Stimulated activated CD4-positive, alpha-beta T cell treated with anti-CD3 and anti-CD28 coated beads, Interleukin-15, amount 100 ng/mL, for 48 hours (primary cell): ENCODE measurements around the gene GNPTG.
"Not testable (repeated sequence)": the region's sequence is repeated elsewhere in the genome, so short reads cannot be mapped to it uniquely, and the experiment has no call there.

Source experiments
- DNase-seq, 2 donors: peaks; one replicate each; pipeline ENCODE4 v3.0.0-alpha.2; 2020; ENCODE audit warnings: low read depth in 2 of 2

GNPTG gene

DNA sequence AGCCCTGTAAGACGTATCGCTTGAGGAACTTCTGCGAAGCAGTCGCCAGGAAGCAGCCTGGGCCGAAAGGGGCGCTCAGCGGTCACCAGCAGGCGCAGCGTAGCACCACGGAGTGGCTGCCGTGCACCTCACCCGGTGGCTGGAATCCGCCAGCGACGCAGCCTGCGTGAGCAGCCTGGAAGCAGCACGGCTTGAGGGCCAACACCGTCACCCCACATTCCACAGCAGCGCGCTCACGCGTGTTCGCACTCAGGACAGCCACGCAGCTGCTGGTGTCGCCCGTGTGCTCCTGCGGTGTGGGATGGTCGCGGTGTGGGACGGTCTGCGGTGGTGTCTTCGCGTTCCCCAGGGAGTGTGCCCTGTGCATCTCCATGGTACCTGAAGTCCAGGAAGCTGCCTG is 32.7 kb upstream of the GNPTG start:
- no peak for DNase-seq

DNA sequence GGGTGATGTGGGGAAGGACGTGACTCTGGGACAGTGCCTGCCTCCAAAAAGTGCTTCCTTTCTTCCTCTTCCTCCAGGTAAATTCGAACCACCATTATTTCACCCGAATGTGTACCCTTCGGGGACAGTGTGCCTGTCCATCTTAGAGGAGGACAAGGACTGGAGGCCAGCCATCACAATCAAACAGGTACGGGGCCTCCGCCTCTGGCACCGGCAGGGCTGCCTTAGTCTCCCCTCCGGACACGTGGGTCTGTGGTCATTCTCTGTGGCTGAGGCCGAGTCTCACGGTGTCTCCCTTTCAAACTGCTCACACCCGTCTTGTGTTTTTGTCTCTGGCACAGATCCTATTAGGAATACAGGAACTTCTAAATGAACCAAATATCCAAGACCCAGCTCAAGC is 31.6 kb upstream of the GNPTG start:
- DNase-seq = no peak

DNA sequence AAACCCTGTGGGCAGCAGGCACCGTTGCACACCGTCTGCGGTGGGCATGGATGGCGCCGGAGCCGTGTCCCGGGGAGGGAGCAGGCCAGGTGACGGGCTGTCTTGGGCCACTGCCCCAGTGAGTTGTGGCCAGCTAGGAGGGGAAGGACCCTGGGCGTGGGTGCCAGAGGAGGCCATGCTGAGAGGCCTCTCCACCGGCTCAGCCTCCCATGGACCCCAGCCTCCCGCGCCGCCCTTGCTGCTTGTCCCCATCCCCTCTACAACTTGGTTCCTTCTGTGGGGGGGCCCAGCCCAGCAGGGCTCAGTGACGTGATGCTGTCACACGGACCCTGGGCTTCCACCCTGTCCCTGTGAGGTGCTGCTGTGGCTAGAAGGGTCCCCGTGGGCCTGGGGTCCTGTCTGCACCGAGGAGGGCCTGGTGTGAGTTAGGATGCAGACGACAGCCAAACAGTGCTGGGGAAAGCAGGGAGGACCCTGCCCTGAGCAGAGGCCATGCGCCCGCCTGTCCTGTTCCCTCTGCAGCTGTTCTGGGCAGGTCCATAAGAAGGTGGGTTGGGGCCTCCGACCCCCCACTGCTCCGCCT is 31.0 kb upstream of the GNPTG start:
- DNase-seq = no peak

DNA sequence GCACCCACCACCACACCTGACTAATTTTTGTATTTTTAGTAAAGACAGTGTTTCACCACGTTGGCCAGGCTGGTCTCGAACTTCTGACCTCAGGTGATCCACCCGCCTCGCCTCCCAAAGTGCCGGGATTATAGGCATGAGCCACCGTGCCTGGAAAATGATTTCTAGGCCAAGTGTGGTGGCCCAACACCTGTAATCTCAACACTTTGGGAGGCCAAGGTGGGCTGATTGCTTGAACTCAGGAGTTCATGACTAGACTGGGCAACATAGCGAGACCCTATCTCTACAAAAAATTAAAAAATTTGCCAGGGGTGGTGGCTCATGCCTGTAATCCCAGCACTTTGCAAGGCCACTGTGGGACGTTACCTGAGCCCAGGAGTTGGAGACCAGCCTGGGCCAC is 29.3 kb upstream of the GNPTG start:
- no peak for DNase-seq

DNA sequence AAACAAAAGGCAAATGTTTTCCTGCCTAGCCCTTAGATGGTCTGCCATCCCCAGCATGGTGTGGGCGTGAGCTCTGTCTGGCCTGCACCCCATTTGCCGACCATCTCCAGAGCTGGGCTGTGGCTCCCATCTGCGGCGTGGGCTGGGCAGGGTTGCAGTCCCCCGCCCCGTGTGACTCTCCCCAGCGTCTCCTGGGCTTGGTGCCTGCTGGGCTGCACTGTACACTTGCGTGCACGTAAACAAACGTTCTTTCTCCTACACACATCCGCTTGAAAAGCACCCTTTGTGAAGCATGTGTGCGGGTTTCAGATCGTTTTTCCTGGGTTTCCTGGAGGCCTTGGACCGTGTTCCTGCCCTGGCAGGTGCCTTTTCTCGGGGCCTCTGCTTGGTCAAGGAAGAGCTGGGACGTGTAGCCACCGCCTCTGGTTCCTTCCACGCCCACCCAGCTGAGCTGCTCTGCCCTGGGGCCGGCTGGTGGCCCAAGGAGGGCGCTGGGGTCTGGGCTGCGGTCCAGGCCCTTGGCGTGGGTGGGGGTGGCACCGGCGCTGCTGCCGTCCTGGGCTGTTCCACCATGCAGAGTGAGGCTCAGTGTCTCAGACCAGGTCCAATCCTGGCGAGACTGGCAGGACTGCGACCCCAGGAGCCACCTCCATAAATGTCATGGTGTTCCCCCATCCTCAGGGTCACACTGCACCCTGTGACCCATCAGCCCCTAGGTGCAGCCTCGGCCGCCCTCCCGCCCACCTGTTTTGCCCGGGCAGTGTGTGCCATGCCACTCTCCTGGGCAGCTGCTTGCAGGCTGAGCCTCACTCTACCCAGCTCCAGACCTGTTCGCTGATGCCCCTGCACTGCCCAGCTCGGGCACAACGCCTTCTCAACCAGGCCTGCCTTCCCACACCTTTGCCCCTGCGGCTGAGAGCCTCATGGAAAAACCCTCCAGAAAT is 28.2 kb upstream of the GNPTG start:
- DNase-seq = no peak

DNA sequence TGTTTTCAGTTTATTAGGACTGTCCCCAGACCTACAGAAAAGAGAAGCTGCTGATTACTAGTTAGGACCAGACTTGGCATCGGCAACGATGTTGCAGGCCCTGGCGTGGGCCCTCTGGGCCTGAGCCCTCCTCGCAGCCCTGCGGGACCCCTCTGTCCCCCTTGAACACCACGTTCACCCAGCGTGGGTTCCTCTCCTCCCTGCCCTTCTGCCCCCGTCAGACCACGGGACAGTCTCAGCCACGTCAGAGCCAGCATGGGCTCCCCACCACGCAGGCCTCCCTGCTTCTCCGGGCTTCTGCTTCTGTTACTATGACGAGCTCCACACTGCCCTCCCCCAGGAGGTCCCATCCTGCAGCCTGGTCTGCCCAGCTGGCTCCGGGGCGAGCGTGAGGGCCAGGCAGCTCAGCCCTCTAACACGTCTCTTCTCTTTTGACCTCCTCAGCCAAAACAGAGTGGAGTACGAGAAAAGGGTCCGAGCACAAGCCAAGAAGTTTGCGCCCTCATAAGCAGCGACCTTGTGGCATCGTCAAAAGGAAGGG is 27.4 kb upstream of the GNPTG start:
- no peak for DNase-seq

DNA sequence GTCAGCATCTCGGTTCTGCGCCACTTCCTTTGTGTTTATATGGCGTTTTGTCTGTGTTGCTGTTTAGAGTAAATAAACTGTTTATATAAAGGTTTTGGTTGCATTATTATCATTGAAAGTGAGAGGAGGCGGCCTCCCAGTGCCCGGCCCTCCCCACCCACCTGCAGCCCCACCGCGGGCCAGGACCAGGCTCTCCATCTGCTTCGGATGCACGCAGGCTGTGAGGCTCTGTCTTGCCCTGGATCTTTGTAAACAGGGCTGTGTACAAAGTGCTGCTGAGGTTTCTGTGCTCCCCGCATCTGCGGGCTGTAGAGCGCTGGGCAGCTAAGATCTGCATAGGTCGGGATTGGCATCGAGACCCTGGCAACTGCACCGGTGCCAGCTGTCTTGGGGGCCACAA is 26.5 kb upstream of the GNPTG start:
- DNase-seq = no peak

DNA sequence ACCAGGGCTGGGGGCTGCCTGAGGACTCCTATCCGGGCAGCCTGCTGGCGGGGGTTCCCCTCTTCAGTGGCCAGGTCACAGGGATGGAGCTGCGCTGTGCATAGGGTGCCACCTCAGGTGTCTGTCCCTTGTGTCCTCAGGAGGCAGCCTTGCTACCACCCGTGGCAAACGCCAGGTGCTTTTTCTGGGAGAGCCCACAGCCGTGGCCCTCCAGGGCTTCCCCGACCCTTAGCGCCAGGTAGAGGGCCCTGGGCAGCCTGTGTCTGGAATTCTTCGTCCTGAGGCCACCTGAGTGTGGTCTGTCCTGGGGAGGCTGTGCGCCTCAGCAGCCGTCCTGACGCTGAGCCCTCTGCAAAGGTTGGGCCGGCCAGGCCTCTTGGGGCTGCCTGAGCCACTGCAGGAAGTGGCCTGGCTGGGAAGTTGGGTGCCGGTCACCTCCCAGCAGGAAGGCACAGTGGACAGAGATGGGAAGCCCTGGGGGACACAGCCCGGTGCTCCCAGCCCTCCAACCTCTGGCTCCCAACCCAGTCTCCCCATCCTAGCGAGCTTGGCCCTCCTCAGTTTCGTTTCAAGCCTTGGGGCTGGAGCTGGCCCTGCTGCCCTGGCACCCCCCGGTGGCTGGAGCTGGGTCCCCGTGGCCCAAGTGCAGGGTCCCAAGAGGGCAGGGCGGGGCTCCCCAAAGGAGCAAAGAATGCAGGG is 25.9 kb upstream of the GNPTG start:
- no peak for DNase-seq

DNA sequence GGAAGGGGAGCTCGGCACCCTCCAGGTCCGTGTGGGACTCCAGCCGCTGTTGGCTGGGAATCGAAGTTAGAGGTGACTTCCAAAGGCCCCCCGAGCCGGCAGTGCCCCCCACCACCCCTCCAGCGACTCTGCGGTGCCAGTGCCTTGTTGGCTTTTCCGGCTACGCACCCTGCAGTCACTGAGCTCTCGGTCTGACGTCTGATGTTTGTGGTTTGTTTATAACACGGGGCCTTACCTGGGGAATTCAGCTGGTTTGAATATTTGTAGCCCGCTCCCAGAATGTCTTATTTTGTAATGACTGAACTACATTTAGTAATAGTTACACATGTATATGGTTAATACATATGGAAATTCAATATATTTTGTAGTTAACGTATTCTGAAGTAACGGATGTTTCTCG is 25.3 kb upstream of the GNPTG start:
- no peak for DNase-seq

DNA sequence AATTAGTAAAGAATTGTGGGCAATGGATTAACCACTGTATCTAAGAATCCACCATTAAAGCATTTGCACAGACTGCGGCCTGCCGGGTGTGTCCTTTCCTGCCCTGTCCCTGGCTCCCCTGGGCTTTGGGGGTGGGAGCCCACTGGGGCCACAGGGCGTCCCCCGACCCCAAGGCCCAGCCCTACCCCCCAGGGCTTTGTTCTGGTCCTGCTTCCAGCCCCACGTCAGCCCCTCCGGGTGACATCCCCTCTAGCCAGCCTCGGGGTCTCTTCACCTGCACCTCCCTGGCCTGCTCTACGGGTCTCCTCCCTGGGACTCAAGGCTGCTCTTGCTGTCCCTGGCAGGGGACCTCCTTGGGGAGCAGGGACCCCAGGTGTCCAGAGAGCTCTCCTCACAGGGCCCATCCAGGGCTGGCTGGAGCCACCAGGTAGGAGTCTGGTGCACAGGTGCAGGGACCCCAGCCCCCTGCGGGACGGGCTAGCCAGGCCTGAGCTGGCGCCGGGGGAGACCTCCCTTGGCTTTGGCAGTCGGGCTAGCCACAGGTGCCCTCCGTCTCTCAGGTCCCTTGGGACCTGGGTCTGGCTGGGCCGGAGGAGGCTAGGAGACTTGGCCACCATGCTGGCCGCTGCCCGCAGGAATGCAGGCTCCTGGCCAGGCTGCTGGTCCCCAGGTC is 24.6 kb upstream of the GNPTG start:
- DNase-seq = no peak

DNA sequence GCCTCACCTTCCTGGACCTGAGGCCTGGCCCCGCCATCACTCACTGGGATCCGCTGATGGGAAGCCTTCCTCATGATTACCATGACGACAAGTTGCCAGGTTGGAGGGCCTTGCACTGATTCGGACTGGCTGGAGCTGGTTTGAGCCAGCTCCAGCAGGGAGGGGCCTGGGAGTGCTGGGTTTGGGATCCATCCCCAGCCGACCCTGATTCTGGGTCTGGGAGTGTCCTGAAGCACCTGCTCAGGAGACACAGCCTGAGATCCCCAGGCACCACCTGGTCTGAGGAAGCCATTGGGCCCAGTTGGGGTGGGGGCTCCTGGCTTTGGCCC is 24.1 kb upstream of the GNPTG start:
- no peak for DNase-seq

DNA sequence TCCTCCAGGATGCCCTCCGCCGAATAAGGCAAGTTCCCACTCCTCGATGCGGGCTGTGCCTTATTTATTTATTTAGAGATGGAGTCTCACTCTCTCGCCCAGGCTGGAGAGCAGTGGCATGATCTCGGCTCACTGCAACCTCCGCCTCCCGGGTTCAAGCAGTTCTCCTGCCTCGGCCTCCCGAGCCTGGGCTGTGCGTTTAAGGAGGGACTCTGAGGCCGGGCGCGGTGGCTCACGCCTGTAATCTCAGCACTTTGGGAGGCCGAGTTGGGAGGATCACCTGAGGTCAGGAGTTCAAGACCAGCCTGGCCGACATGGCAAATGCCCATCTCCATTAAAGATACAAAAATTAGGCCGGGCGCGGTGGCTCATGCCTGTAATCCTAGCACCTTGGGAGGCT is 23.6 kb upstream of the GNPTG start:
- DNase-seq = not testable (repeated sequence)

DNA sequence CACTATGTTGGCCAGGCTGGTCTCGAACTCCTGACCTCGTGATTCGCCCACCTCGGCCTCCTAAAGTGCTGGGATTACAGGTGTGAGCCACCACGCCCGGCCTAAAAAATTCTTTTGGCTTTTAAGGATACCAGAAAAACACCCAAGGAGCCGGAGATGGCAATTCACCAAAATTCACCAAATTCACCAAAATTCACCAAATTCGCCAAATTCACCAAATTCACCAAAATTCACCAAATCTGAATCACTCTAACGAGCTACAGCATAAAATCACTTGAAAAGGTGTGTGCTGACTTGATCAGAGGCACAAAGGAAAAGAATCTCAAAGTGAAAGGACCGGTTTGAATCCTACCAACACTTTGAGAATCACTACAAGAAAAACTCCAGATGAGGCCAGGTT is 22.8 kb upstream of the GNPTG start:
- DNase-seq = not testable (repeated sequence)

DNA sequence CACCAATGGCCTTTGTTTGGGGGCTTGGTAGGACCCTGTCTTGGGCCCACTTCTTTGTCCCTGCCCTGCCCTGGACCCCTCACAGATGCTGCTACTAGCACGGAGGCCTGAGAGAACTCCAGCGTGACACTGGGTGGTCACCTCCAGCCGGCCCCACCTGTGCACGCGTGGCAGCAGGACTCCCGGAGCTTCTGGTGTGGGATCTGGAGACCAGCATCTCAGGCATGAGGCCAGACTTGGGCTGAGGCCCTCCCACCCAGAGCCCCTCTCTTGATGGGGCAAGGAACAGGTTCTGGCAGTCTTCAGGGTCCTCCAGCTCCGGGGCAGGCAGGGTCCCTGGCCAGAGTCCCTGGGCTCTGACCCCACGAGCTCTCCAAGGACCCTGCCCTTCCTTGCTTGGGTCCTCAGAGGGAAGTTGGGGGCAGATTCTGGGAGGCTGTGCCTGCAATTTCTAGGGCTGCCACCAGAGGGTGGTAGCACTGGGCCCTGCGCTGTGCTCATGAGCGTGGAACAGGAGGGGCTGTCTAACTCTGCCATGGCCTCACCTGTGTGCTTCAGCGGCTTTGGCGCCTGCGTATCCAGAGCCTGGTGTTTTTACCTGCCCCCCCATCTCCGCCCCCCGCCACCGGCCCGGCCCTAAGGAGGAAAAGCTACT is 21.3 kb upstream of the GNPTG start:
- DNase-seq = no peak

DNA sequence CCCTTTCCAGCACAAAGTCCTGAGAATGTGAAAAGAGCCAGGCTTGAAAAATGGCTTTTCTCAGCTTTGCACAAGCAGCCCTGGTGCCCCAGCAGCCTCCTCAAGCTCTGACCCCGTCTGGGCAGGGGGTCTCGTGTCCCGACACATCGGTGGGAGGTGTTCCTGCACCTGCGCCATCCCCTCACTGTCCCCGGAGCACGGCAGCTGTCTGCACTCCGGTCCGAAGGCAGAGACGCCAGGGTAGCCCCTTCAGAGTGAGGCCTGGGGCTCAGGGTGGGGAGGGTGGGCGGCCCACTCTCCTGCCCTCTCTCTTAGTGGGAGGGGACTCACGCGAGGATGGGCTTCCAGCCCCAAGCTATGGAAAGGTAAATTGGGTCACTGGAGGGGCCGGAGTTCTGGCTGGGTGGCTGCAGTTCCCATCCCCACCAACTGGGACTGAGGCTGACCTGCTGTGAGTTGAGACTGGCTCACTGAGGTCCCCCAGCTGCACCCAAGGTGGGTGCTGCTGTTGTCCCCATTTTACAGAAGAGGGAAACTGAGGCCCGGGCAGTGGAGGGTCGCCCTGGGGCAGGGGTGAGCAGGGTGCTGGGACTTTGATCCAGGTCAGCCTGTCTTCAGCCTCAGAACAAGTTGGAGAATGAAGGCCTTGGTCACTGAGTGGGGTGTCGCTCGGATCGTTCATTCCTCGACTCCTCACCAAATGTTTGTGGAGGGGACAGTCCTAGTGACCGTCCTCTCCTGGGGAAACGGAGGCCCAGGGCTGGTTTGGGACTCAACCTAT is 20.6 kb upstream of the GNPTG start:
- no peak for DNase-seq

DNA sequence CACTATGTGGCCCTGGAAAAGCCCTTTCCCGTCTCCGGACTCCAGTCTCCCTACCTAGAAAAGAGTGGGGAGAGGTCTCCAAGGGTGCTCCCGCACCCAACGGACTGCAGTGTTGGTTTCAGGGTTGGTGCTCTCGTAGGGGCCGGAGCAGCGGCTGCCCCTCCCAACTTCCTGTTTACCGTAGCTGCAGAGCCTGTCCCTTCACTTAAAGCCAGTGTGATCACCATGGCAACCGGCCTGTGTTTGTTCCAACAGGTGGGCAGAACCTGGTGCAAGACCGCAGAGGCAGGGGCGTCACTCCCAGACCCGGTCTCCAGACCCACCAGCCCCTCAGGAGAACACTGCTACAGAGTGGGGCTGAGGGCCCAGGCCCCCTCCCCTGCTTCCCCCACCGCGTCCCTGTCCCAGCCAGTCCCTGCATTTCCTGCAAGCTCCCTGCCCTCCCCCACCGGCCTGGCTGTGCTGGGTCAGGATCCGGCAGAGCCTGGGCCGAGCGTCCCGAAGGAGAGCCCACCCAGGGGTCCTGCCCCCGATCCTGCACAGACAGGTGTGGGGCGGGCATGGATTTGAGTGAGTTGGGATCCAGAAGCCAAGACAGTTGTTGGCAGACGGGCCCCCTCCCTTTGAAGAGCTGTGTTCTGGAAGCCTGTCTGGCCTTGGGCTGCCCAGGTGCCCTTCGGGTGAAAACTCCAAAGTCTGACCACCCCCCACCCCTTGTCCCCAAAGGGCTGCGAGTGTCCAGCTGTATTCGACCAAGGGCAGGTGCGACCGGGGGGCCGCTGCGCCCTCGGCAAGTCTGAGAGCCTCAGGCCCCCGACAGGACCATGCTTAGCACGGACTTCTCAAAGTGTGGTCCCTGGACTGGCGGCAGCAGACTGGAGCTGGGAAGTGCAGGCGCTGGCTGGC is 19.8 kb upstream of the GNPTG start:
- no peak for DNase-seq

DNA sequence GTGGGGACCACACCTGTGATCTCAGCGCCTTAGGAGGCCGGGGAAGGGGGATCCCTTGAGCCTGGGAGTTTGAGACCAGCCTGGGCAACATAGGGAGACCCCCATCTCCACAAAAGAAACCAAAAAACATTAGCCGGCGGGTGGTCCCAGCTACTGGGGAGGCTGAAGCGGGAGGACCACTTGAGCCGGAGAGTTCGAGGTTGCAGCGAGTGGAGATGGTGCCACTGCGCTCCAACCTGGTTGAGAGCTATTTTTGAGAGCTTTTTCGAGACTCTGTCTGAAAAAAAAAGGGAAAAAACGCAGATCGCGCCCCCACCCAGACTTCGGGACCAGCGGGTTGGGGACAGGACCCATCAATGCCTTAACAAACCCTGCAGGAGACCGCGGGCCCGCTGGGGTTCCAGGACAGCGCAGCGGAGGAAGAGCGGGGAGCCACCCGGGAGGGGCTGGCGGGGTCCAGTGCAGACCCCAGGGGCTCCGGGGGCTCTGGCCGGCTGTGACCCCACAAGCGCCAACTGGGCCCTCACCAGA is 19.0 kb upstream of the GNPTG start:
- no peak for DNase-seq

DNA sequence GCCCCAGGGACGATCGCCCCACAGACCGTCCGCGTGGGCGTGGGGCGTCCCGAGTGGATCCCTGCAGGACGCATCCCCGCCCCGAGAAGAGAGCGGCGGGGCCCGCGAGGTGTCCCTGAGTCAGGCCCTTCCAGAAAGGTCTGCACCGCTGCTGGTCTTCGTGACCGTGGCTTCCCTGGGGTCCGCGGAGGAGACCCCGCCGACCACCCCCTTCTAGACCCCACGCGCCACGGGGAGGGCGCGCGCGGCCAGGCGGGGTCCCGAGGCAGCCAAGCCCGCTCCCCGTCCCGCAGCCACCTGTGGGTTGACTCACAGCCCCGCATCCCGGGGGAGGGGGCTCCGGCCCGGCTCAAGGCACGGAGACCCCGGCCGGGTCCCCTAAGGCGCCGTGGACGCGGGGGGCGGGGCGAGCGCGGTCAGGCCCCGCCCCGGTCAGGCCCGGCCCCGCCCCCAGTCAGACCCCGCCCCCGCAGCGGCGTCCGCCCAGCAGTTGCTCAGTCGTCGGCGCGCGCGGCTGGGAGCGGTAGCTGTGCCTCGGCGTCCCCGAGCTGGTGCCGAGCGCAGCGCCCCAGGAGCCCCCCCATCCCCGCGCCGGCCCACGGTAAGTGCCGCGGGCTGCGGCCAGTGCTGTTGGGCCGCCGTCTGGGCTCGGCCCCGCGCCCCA is 18.4 kb upstream of the GNPTG start, which contains the start of gene BAIAP3:
TSS of gene BAIAP3 (plus strand) at position 497 of the 664 bp plus-strand sequence. CDS start 4,905 bp downstream, outside the sequence.
- peak in 1 of 2 donors; percentile 45 for DNase-seq
